GM19035 (cell line): ENCODE results near the gene ZNF784.

Experiments
- ATAC-seq: cut with Tn5 transposase; IDR thresholded peaks from one replicate; pipeline ENCODE4 v1.9.1; 2021; ENCODE audit not compliant: unreplicated experiment

The ZNF784 gene, protein sequence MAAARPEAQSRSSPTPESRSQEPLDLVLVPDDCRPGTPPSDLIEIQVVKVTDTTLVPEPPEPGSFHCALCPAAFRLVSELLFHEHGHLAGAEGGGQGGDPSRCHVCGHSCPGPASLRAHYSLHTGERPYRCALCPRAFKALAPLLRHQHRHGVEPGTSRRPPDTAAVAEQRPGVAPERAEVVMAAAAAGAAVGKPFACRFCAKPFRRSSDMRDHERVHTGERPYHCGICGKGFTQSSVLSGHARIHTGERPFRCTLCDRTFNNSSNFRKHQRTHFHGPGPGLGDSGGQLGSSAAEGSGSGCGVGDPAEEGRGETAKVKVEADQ

DNA sequence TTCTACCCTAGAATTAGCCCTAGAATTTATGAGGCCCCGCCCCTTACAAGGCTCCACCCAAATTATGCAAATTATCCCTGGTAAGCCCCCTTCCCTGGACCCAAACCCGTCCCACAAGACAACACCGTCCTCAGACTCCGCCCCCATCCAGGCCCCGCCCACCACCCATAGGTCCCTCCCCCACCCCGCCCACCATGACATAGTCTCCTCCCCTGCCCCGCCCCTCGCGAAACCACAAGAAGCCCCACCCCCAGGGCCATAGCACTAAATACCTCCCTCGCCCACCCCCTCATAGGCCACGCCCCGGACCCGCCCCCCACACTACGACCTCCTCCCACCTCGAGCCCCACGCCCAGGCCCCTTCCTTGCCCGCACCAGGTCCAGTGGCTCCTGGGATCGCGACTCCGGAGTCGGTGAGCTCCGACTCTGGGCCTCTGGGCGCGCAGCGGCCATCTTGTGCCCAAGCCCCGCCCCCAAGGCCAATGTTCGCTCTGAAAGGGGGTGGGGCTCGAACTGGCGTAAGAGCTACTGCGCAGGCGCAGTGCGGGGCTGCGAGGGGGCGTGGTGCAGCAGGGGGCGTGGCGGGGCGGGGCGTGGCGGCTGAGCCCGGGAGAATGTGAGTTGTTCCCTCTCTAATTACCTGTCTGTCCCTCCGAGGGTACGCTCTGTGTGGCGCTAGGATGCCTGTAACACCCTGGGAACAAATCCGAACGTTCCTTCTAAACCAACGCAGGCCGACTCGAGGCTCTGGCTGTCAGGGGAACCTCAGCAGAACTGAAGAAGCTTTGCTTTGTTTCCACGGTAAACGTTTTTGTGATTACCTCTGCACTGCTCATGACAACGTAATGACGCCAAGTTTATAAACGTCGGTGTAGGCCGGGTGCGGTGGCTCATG is at the start of gene ZNF784:
Gene ZNF784, minus strand, starts transcription at position 458 of the 895 bp plus-strand sequence. Its CDS starts 5 bp downstream, at position 453.
- ATAC-seq: peak; percentile 62

DNA sequence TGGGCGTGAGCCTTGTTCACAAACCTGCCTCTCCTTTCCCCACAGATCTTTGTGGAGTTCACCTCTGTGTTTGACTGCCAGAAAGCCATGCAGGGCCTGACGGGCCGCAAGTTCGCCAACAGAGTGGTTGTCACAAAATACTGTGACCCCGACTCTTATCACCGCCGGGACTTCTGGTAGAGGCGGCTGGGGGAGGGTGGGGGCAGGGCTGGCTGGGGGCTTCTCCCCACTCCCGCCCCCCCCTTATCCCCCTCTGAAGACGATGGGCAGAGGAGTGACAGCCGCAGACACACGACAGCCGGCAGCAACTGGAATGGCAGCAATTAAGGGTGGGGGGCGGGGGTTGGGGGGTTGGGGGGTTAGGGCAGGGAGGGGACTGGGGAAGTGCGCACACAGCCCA is 49.5 kb upstream of the ZNF784 start:
- ATAC-seq: no peak

DNA sequence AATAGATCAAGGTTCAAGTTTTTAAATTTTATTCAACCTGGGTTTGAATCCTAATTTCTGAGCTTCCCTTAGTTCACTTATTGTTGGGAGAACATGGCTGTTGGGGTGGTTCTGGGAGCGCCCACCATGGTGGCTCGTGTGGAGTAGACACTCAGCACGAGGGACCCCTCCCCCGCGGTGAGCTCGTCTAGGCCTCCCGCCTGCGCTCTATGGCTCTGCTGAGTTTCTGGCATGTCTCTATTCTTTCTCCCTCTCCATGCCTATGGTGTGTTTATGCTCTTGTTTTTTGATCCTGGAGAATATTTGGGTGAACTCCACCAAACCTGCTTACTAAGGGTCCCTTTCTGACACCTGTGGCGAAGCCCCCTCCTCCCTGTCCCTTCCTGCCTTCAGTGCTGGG is 49.1 kb upstream of the ZNF784 start:
- no peak for ATAC-seq

DNA sequence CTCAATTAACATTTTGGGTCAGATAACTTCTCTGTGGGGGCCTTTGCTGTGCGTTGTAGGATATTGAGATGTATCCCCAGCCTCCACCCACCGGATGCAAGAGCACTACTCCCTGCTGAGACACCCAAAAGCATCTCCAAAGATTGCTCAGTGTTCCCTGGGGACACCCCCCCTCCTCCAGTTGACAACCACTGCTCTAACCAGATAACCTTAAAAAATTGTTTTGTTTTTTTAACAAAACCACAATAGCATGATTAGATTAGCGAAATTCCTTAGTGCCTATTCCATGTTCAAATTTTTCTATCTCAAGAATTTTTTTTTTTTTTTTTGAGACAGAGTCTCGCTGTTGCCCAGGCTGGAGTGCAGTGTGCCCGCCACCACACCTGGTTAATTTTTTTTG is 48.1 kb upstream of the ZNF784 start:
- no peak for ATAC-seq

DNA sequence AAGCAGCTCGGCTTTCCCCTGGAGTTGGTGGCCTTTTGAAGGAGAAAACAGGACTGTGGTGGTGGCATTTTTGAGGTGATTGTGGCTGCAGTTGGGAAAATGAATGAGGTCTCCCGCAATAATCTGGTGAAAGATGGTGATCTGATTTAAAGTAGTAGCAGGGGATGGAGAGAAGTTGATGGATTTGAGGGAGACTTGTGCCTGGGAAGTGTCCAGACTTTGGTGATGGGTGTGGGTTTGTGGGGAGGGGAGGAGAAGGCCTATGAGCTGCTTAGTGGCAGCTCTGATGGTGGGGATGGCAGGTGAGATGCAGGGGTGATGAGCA is 46.6 kb upstream of the ZNF784 start:
- ATAC-seq: no peak

DNA sequence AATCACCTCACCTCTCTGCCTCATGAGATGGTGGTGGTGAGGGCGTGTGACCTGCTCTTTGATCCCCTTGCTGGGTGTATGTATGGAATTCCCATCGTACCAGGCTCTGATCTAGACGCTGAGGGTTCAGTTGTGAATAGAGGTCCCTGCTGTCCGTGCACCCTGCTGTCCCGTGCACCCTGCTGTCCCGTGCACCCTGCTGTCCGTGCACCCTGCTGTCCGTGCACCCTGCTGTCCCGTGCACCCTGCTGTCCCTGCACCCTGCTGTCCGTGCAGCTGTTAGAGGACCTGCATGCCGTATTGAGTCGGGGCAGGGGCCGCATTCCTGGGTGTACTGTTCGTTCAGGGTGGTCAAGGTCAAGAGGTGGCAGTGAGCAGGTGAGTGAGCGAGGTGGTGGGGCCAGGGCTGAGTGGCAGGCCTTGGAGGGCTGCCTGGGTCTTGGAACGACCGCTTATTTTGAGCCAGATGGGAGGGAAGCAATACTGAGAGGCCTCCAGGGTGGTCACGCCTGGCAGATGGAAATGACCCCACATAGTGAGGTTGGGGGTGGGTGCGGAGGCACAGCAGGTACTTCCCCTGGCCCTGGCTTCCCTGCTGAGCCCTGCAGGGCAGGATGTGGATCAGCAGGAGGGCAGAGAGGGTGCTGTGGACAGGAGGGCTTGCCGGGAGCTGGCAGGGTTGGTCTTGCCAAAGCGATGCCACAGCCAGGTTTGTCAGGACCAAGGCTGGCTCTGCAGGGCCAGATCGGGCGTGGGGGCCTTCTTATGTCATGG is 46.1 kb upstream of the ZNF784 start:
- ATAC-seq: no peak

DNA sequence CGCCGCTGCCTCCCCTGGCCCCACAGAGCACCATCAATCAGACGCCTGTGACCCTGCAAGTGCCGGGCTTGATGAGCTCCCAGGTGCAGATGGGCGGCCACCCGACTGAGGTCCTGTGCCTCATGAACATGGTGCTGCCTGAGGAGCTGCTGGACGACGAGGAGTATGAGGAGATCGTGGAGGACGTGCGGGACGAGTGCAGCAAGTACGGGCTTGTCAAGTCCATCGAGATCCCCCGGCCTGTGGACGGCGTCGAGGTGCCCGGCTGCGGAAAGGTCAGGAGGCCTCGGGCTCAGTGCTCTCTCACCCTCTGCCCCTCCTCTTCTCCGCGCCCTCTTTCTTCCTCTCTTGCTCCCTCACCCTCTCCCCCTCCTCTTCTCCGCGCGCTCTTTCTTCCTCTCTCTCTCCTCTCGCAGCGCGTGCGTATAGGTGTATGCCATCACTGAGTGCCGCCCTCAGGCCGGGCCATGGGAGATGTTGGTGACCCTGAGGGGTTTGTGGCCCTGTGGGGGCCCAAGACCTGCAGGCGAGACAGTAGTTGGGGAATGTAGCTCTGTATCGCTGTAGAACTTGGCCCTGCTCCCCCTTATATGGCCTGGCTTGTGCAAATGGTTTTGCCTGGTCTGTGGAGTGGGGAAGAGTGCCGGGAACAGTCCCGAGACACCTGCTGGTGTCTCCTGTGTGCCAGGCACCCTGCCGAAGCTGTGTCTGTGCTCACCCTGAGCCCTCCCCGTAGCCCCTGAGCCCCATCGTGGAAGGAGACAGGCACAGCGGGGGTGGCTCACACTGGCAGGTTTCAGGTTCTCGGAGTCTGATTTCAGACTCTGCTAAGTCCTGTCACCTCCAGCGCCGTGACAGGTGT is 45.3 kb upstream of the ZNF784 start:
- ATAC-seq: no peak

DNA sequence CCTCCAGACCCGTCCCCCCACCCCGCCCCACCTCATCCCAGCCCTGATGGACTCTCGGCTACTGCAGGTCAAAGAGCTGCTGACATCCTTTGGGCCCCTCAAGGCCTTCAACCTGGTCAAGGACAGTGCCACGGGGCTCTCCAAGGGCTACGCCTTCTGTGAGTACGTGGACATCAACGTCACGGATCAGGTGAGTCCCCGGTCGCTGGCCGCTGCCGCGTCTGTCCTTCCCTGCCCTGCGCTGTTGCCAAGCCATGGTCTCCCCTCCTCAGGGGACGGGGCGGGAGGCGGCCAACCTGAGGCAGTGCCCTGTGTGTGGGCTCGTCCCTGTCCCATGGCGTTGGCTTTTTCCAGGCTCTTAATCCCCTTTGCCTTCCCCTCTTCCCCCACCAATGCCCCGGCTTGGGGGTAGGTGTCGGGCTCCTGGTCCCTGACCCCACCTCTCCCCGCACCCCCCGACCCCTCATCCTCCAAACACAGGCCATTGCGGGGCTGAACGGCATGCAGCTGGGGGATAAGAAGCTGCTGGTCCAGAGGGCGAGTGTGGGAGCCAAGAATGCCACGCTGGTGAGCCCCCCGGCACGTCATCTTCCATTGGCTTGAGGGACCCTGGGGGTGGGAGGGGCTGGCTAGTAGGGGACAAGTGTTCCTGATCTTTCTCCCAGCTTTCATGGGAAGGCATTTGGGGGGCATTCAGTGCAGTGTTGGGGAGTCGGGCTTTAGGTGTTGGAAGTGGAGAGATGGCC is 44.4 kb upstream of the ZNF784 start:
- no peak for ATAC-seq

DNA sequence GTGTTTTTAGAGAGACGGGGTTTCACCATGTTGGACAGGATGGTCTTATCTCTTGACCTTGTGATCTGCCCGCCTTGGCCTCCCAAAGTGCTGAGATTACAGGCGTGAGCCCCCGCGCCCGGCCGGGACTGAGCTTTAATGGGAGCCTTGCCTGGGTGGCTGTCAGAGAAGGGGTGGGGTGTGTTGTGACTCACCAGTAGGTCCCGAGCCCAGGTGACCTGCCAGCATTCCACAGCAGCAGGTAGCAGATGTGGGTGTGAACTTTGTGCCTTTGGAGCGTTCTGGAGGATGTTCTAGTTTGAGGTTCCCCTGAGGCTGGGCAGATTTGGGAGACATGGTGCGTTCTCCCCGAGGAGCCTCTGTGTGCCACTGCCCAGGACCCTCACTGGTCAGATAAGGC is 43.6 kb upstream of the ZNF784 start:
- ATAC-seq: no peak

DNA sequence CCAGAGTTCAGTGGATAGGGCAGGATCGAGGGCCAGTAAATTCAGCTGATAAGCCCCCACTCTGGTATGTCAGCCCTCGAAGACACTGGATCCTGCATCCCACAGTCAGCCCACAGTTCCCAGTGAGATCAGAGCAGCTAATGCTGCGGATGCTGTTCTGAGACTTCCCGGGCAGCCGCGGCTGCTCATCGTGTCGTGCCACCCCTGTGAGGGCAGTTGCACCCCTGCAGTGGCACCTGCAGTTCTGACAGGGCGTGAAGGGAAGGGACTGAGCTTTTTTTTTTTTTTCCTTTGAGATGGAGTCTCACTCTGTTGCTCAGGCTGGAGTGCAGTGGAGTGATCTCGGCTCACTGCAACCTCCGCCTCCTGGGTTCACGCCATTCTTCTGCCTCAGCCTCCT is 43.1 kb upstream of the ZNF784 start:
- ATAC-seq: no peak

DNA sequence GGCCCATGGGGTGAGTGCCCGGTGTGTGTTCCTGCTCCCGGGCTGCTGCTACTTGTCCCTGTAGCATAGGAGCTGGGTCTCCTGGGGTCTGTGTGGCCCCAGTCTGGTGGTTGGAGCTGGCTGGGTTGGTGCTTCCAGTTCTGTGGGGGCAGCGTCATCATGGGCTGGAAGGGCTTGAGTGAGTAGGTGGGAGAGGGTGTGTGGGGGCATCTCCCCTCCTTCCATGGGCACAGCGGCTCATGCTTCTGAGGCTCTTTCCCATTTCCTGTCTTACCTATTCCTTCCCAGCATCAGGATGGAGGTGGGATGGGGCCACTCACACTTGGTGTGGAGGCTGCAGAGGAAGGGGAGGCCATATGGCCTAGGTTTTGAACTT is 42.6 kb upstream of the ZNF784 start:
- ATAC-seq: no peak

DNA sequence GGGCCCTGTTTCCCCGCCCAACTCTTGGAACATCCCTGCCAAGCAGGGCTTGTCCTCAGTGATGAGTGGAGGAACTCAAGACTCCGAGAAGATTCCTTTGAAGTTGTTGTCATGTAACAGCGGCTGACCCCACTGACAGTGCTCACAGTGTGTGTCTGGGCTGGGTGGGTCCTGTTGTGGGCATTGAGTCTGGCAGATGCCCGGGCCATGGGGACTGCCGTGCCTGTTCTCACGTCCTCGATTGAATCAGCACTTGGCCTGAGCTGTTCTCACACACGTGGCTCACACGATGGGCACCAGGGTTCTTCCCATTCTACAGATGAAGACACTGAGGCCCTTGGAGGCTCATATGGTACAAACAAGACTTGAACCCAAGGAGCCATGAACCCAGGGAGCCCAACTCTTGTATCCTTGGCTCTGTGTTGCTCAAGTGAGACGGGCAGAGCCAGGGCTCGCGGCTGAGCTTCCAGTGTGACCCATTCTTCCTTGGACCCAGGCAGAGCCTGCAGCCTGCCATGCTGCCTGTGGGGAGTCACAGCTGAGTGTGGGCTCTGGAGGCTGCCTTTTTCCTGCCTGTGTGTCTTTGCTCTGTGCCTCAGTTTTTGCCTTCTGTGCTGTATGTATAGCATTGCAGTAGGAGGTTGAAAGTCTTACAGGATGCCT is 42.1 kb upstream of the ZNF784 start:
- ATAC-seq: no peak

DNA sequence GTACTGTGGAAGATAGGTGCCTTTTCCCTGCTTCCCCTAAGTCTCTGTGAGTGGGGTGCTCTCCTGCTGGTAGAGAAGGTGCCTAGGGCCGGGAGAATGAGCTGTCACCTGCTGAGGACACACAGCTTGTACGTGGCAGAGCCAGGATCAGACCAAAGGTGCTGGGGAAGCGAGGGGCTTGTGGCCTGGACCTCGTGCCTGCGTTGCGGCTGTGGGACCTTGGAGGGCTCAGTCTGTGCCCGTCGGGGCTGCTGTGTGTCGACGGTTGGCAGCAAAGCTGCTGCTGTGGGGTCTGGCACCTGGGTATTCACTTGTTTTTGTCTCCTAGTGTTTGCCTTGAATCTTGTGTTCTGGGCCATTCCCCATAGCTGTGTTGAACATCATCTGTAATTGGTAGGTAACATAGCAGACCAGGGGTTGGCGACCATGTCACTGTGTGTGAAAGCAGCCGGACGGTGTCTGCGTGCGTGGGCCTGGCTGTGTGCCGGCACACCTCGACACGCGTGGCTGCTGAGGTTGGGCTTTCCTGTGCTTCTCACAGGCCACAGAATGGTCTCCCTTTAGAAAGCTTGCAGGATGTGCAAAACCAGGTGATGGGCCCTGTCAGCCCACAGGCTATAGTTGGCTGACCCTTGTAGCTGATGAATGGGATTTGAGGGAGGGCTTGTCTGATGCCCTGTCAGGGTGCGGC is 39.6 kb upstream of the ZNF784 start:
- ATAC-seq: no peak

DNA sequence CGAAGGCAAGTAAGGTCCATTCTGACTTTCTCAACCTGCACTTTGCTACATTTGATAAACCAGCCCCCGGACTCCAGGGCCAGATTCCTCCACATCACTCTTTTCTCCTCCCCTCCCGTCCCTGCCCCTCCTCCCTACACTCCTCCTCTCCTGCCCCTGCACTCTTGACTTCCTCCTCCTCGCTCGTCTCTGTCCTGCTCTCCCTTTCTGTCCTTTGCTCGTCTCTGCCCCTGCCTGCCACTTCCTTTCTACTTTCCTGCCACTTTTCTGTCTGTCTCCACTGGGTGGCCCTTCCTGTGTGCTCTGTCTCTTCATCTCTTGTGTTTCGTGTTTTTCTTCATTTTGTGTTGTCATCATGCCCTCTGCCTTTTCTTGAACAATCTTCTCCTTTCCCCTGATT is 37.5 kb upstream of the ZNF784 start:
- no peak for ATAC-seq

DNA sequence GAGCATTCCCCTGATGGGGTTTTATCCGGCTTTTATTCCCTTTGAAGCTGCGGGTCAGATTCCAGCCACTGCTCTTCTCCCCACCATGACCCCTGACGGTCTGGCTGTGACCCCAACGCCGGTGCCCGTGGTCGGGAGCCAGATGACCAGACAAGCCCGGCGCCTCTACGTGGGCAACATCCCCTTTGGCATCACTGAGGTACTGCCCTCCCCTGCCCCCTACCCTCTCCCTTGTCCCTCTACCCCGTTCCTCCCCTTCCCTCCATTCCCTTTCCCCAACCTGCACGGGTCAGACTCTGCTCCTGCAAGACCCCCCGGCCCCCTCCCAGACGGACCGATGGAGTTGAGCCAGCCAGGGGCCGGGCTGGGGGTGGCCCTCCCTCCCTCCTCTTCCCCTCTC is 36.6 kb upstream of the ZNF784 start:
- no peak for ATAC-seq

DNA sequence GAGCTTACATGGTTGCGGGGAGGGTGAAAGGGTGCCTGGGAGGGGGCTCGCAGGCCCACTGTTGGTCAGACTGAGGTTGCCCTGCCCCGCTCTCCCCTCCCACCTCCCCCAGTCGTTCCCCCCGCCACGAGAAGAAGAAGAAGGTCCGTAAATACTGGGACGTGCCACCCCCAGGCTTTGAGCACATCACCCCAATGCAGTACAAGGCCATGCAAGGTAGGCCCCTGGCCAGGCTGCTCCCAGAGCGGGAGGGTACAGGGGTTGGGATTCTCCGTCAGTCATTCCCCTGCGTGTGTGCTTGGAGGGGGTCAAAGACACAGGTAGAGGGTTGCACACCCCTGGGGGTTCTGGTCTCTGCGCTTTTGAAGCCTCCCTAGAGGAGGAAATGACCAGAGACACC is 36.0 kb upstream of the ZNF784 start:
- ATAC-seq: no peak

DNA sequence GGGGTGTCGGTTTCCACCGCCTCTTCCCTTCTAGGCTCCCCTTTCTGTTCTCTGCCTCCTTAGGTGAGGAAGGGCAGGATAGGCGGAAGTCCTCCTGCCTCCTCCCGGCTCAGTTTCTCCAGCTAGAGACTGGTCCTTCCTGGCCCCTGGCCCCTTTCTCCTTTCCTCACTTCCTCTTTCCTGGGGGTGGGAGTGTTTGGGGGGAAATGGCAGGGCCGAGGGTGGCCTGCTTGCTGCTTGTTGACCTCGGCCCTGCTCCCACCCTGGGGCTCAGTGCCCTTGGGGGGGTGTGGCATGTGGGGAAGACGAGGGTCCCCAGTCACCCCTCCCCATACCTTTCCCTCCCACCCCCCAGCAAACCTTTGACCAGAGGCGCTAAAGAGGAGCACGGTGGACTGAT is 35.5 kb upstream of the ZNF784 start:
- no peak for ATAC-seq

DNA sequence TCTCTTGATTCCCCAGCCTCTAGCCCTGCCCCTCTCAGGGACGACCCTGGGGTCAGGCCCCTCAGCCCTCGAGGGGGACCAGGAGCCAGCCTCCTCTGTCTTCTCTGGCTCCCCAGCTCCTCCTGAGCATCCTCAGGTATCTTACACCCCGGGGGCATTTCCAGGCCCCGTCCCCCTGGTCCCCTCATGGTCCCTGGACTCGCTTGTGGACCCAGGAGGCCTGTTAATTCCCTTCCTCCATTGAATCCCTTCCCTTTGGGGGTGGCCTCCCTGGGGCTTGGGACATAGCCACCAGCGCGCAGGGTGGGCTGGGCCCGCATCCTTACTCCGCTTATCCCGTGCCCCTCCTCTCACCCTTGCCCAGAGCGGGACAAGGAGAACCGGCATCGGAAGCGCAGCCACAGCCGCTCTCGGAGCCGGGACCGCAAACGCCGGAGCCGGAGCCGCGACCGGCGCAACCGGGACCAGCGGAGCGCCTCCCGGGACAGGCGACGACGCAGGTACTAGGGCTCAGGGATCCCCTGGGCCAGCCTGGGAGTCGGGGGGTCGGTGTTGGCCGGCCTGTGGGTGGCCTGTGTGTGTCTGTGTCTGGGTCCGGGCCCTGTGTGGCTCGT is 34.6 kb upstream of the ZNF784 start:
- ATAC-seq: no peak
